Fibroblast of skin of back (primary cell): ENCODE data around the gene NPSR1.
"Not testable (repeated sequence)": the region's sequence is repeated elsewhere in the genome, so short reads cannot be mapped to it uniquely, and the experiment has no call there.

Experiments
- DNase-seq: peaks from one replicate; pipeline ENCODE4 v3.0.0-alpha.2; 2013

Gene NPSR1

GRCh38 chr7:34838329-34838728 is 180.3 kb downstream of the NPSR1 start:
- no peak for DNase-seq

- no peak for DNase-seq
Observed at GRCh38 chr7:34839645-34840044, 181.6 kb downstream of the NPSR1 start.

- no peak for DNase-seq
Observed at GRCh38 chr7:34840176-34840785, 182.3 kb downstream of the NPSR1 start.

- no peak for DNase-seq
Observed at GRCh38 chr7:34841326-34841725, 183.3 kb downstream of the NPSR1 start.

GRCh38 chr7:34842782-34843181 is 184.8 kb downstream of the NPSR1 start:
- DNase-seq = no peak

GRCh38 chr7:34844406-34844805 is 186.4 kb downstream of the NPSR1 start:
- no peak for DNase-seq

- DNase-seq = no peak
Observed at GRCh38 chr7:34844936-34845665, 187.1 kb downstream of the NPSR1 start.

GRCh38 chr7:34845666-34846361 is 187.8 kb downstream of the NPSR1 start:
- no peak for DNase-seq

- DNase-seq = peak; percentile 40
Observed at GRCh38 chr7:34846976-34847375, 189.0 kb downstream of the NPSR1 start.

- no peak for DNase-seq
Observed at GRCh38 chr7:34848670-34849069, 190.7 kb downstream of the NPSR1 start.

GRCh38 chr7:34849163-34849960 is 191.3 kb downstream of the NPSR1 start:
- DNase-seq = peak; percentile 40

GRCh38 chr7:34849986-34850385 is 192.0 kb downstream of the NPSR1 start:
- no peak for DNase-seq

GRCh38 chr7:34850681-34851080 is 192.7 kb downstream of the NPSR1 start:
- no peak for DNase-seq

- no peak for DNase-seq
Observed at GRCh38 chr7:34851431-34851830, 193.4 kb downstream of the NPSR1 start.

- not testable (repeated sequence) for DNase-seq
Observed at GRCh38 chr7:34858444-34858843, 200.4 kb downstream of the NPSR1 start.

- DNase-seq = not testable (repeated sequence)
Observed at GRCh38 chr7:34859281-34859680, 201.3 kb downstream of the NPSR1 start.

- DNase-seq = not testable (repeated sequence)
Observed at GRCh38 chr7:34866222-34866621, 208.2 kb downstream of the NPSR1 start.

- not testable (repeated sequence) for DNase-seq
Observed at GRCh38 chr7:34867341-34867740, 209.3 kb downstream of the NPSR1 start.

GRCh38 chr7:34868602-34869001 is 210.6 kb downstream of the NPSR1 start:
- not testable (repeated sequence) for DNase-seq

GRCh38 chr7:34869057-34869456 is 211.0 kb downstream of the NPSR1 start:
- no peak for DNase-seq

GRCh38 chr7:34870041-34870440 is 212.0 kb downstream of the NPSR1 start:
- DNase-seq = not testable (repeated sequence)

GRCh38 chr7:34874329-34874728 is 216.3 kb downstream of the NPSR1 start:
- DNase-seq = not testable (repeated sequence)

GRCh38 chr7:34875481-34875880 is 217.5 kb downstream of the NPSR1 start:
- DNase-seq = no peak
